ENCODE measurements around the gene TRAF4.

DNA sequence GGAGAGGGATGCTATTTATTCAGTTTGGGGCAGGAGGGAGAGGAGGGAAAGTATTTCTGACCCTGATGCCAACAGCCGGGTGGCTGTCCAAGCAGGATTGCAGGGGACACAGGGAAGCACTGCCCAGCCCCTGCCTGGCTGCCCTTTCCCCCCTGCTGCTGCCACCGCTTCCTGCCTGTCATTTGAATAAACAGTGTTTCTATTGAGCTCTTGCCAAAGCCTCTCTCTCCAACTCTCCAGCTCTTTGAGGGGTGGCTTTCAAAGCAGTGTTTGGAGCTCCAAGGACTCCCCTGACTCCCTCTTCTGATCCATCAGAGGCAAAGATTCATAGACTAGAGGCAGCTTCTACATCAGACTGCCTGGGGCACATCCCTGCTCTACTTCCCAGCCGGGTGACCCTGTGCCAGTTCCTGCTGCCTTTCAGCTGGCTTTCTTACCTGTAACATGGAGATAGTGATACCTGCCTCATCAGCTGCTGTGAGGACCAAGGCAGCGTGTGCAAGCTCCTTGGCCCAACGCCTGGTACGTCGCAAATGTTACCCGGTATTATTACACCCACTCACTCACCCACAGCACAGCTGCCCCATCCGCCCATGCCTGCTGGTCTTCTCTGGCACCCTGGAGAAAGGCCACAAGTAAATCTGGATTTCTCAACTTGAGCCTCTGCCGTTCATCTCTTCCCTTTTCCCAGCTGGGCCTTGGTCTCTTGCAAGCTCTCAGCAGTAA is 41.6 kb upstream of the TRAF4 start:
- TF ChIP-seq POLR2AphosphoS5 (IDR thresholded peaks at IDR 0.05) = no peak
- TF ChIP-seq, protein P1, sequence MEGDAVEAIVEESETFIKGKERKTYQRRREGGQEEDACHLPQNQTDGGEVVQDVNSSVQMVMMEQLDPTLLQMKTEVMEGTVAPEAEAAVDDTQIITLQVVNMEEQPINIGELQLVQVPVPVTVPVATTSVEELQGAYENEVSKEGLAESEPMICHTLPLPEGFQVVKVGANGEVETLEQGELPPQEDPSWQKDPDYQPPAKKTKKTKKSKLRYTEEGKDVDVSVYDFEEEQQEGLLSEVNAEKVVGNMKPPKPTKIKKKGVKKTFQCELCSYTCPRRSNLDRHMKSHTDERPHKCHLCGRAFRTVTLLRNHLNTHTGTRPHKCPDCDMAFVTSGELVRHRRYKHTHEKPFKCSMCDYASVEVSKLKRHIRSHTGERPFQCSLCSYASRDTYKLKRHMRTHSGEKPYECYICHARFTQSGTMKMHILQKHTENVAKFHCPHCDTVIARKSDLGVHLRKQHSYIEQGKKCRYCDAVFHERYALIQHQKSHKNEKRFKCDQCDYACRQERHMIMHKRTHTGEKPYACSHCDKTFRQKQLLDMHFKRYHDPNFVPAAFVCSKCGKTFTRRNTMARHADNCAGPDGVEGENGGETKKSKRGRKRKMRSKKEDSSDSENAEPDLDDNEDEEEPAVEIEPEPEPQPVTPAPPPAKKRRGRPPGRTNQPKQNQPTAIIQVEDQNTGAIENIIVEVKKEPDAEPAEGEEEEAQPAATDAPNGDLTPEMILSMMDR (IDR thresholded peaks at IDR 0.05; ENCODE audit: poor library complexity, severe bottlenecking) = no peak

Measured in neural cell (in vitro differentiated cells).